PC-9 (cell line): ENCODE data around the gene CRY1.

ENCODE experiments used
- CTCF ChIP-seq: fragments of 200-600 bp; sonication (generic); conservative IDR thresholded peaks from 2 replicates; pipeline ENCODE4 v1.6.1; 2017; ENCODE audit warnings: mixed run types, antibody characterized with exemption, mild to moderate bottlenecking, moderate library complexity
- EZH2 ChIP-seq: fragments of 200-600 bp; sonication (generic); IDR thresholded peaks from 2 replicates; pipeline ENCODE4 v1.8.0; 2017; ENCODE audit warnings: antibody characterized with exemption, low read depth

- TF ChIP-seq CTCF, result no peak
- TF ChIP-seq EZH2, result no peak
Observed at GRCh38 chr12:107058190-107058589, 35.2 kb downstream of the CRY1 start.
